GM21390 (cell line): ENCODE measurements around the gene BRK1.
"Not testable (repeated sequence)": the region's sequence is repeated elsewhere in the genome, so short reads cannot be mapped to it uniquely, and the experiment has no call there.

Experiments used
- ATAC-seq: cut with Tn5 transposase; IDR thresholded peaks from one replicate; pipeline ENCODE4 v1.9.1; 2021; ENCODE audit not compliant: unreplicated experiment

The BRK1 gene

DNA sequence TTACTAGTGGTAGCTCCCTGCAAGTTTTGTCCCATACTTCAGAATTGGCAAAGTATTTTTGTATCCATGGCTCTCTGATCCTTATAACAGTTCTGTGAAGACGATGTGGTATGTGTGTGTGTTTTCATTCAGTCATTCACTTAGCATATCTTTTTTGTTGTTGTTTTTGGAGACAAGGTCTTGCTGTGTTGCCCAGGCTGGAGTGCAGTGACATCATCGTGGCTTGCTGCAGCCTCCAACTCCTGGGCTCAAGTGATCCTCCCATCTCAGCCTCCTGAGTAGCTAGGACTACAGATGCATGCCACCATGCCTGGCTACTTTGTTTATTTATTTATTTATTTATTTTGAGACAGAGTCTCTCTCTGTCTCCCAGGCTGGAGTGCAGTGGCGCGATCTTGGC lies 60.7 kb downstream of the BRK1 start:
- not testable (repeated sequence) for ATAC-seq
